GM19467 (cell line): ENCODE results near the gene TNS4.

Experiments used
- ATAC-seq: cut with Tn5 transposase; IDR thresholded peaks from one replicate; pipeline ENCODE4 v1.9.1; 2021; ENCODE audit warnings: mild to moderate bottlenecking, moderate library complexity; ENCODE audit not compliant: unreplicated experiment

The TNS4 gene

DNA sequence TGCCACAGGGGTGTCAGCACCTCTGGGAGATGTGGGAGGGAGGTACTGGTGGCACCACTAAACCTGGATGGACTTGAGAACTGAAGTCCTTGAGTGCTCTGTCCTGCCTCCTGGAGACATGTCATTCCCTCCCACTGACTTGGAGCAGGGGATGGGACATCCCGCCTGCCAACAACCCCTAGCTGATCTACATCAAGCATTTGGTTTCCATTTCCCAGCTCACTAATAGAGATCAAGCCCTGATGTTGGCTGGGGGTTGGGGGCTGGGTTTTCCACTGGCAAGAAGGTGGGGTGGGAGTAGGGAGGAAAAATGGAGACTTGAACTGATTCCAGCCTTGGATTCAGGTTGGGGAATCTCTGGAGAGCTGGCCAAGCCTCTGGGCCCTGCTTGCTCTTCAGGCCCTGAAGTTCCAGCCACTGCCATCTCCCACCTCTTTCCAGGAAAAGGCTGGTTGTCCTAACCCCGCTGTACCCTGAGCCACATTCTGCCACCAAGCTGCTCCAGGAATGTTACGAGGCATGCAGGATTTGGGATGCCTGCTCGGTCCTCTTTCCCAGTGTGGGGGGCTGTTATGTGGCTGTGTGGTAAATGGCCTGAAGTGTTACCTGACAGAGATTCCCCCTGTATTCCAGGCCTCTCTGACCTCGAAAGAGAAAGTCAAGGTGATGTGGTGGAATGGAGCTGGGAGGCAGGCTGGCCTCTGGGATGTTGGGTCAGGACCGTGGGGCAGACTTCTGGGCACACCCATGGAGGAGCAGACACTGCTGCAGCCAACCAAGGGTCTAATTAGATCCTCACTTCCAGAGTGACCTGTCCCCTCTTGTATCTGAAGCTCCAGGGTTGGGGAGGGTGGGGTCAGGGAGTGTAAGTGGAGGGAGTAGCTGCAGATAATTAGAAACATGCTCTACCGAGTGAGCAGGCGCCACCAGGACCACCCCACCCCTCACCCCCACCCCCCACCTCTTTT, 41.5 kb downstream of the TNS4 start:
- ATAC-seq, result no peak

GRCh38 chr17:40458851-40459482, 42.5 kb downstream of the TNS4 start:
- ATAC-seq, result no peak

DNA sequence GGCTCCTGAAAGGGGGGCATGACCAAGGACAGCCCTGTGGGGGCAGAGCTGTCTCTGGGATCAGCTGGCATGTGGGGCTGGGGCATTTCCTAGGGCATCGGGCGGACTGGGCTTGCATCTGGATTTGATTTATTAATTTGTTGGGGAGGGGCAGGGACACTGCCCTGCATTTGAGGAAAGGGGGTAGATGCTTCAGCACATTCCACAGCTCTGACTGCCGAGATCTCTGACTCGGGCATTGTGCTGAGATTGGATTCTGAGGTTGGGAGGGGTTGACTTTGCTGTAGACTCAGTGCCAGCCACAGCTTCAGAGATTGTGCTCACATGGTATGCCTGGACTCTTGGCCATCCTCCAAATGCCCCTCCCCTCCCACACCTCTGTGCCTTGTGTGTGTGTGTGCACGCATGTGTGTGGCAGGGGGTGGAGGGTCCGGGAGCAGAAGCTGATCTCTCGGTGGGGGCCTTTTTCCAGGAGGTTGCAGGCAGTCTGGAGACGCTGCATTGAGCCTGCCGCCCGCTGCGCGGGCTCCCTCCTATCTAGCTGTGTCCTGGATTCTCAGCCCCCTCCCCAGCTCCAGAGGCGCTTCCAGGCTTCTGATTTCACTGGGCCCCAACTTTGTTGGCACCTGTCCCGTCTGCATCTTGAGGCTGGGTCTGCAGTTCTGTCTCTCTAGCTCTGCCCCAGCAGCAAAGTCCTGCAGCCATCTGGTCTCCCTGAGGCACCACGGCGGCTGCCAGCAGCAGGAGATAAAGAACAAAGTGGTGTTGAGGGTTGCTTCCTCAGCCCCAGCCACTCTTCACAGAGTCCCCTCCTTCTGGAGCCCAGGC, 43.2 kb downstream of the TNS4 start:
- no peak for ATAC-seq

- ATAC-seq, result no peak
Observed at GRCh38 chr17:40457369-40457768, 44.1 kb downstream of the TNS4 start.

DNA sequence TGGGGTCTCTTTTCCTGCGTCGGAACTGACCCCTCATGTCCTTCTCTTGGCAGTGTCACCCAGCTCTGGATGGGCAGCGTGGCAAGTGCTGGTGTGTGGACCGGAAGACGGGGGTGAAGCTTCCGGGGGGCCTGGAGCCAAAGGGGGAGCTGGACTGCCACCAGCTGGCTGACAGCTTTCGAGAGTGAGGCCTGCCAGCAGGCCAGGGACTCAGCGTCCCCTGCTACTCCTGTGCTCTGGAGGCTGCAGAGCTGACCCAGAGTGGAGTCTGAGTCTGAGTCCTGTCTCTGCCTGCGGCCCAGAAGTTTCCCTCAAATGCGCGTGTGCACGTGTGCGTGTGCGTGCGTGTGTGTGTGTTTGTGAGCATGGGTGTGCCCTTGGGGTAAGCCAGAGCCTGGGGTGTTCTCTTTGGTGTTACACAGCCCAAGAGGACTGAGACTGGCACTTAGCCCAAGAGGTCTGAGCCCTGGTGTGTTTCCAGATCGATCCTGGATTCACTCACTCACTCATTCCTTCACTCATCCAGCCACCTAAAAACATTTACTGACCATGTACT, 44.9 kb downstream of the TNS4 start:
- ATAC-seq, result no peak

- no peak for ATAC-seq
Observed at GRCh38 chr17:40454613-40454995, 46.8 kb downstream of the TNS4 start.

GRCh38 chr17:40453881-40454612, 47.4 kb downstream of the TNS4 start:
- ATAC-seq, result no peak

DNA sequence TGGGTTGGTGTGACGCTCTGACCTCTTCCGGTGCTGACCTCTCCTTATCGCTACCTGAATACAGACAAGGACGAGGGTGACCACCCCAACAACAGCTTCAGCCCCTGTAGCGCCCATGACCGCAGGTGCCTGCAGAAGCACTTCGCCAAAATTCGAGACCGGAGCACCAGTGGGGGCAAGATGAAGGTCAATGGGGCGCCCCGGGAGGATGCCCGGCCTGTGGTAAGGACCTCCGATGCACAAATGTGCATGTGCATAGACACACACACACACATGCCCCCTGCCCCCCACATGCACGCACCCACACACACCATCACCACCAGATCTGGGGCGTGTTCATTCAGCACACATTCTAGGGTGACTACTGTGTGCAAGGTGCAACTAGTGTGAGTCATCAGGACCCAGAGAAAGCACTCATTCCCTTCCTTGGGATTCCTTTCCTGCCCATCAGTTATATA, 48.5 kb downstream of the TNS4 start:
- no peak for ATAC-seq

- ATAC-seq, result no peak
Observed at GRCh38 chr17:40452216-40452787, 49.1 kb downstream of the TNS4 start.

- ATAC-seq, result no peak
Observed at GRCh38 chr17:40451420-40451819, 50.0 kb downstream of the TNS4 start.

GRCh38 chr17:40450175-40450574, 51.2 kb downstream of the TNS4 start:
- ATAC-seq, result no peak

- no peak for ATAC-seq
Observed at GRCh38 chr17:40448639-40449261, 52.7 kb downstream of the TNS4 start.

DNA sequence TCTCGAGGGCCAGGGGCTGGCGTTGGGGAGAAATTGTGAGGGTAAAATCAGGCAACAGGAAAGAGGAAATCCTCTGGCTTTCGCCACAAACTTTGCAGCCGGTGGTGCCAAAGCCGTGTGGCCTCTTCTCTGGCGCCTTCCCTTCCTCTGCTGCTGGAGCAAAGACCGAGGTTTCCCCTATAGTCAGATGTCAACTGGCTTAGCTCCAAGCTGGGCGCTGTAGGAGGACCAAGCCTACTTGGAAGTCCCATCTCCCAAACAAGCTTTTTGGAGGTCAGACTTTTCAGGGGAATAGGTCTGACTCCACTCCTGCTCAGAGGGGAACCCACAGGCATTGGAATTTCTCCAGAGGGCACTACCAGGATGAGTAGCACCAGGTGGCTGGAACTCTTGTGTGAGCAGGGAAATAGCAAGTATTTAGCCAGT, 53.2 kb downstream of the TNS4 start:
- no peak for ATAC-seq

GRCh38 chr17:40447806-40448205, 53.6 kb downstream of the TNS4 start:
- ATAC-seq, result no peak

DNA sequence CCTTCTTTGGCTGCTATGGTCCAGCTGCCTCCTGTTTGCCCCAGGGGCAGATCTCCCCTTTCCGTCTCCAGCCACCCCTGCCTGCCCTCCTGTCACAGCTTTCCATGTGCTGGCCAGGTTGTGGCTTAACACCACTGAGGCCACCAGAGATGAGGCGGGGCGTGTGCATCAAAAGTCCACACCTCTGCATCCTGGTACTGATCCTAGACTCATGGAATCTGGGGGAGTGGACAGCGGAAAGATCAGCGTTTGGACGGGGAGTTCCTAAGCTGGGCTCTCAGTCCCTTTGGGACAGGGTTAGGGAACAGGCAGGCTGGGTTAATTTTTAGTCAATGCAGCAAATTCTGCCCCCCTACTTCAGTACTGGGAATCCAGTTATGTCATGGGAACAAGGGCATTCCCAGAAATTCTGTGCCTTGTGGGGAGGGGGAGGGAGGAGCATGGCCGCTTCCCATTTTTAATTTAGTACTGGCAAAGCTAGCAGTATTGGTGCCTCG, 54.2 kb downstream of the TNS4 start:
- ATAC-seq, result no peak

GRCh38 chr17:40445751-40446468, 55.5 kb downstream of the TNS4 start:
- no peak for ATAC-seq

DNA sequence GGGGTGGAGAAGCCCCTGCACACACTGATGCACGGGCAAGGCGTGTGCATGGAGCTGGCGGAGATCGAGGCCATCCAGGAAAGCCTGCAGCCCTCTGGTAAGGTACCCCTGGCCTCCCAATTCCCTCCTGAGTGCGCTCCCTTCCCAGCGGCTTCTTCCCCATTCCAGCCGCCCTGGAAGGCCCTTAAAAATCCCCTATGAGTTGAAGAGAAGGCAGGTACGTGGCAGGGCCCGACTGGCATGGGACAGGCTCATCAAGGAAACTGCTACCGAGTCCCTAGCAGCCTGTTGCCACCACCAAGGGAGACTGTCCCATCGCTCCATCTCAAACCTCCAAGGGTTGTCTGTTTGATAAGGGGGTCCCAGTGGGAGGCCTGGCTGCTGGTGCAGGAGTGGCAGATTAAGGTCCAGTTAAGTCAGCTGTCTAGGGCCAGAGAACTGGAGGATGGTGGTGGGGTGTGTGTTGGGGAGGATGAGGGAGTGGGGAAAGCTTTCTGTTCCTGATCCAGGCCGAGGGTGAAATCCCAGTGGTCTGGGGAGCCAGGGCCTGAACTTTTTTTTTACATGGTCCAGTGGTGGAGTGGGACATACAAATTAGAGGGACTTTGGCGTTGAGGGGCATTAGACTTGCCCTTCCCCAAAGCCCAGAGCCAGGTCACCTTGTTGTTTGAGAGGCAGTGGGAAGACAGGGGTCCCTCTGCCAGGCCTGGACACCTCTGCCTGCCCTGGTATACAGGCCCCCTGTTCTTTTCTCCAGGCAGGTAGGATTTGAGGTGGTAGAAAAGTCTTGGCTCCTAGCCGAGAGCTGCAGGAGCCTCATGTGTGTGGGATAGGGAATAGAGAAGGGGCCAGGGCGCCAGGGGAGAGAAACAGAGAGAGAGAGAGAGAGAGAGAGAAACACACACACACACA, 57.2 kb downstream of the TNS4 start:
- ATAC-seq, result no peak
